ENCODE data around the gene SGTA.

SGTA gene

GRCh38 chr19:2736550-2737190, 46.4 kb downstream of the SGTA start:
- no peak overlapping the region for H3K4me3 ChIP-seq (ENCODE audit: low read depth, low read length)
- no peak for DNase-seq (ENCODE audit: low read depth)
- TF ChIP-seq, protein P1, sequence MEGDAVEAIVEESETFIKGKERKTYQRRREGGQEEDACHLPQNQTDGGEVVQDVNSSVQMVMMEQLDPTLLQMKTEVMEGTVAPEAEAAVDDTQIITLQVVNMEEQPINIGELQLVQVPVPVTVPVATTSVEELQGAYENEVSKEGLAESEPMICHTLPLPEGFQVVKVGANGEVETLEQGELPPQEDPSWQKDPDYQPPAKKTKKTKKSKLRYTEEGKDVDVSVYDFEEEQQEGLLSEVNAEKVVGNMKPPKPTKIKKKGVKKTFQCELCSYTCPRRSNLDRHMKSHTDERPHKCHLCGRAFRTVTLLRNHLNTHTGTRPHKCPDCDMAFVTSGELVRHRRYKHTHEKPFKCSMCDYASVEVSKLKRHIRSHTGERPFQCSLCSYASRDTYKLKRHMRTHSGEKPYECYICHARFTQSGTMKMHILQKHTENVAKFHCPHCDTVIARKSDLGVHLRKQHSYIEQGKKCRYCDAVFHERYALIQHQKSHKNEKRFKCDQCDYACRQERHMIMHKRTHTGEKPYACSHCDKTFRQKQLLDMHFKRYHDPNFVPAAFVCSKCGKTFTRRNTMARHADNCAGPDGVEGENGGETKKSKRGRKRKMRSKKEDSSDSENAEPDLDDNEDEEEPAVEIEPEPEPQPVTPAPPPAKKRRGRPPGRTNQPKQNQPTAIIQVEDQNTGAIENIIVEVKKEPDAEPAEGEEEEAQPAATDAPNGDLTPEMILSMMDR (IDR thresholded peaks at IDR 0.05; ENCODE audit: low read depth, low read length, missing control alignments): no peak

DNA sequence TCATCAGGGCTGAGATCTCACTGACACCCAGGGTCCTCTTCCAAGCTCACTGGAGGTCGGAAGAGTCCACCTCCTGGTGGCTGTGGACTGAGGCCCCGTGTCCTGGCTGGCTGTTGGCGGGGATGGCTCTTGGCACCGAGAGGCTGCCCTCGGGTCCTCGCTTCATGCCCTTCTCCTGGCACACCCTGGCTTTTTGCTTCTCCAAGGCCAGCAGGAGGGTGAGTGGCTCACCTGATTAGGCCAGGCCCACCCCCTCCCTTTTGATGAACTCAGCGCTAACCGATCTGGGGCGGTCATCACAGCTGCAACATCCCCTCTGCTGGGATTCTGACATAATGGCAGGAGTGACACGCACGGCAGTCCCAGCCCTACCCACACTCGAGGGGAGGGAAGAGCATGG, 47.7 kb downstream of the SGTA start:
- DNase-seq (ENCODE audit: low read depth): no peak
- H3K4me3 ChIP-seq (ENCODE audit: low read depth, low read length): no peak overlapping the region
- TF ChIP-seq, protein P1 (IDR thresholded peaks at IDR 0.05; ENCODE audit: low read depth, low read length, missing control alignments): no peak

- TF ChIP-seq, protein P1 (IDR thresholded peaks at IDR 0.05; ENCODE audit: low read depth, low read length, missing control alignments): no peak
- H3K4me3 ChIP-seq (ENCODE audit: low read depth, low read length): no peak overlapping the region
- DNase-seq (ENCODE audit: low read depth): no peak
Measured at GRCh38 chr19:2734589-2735288, 48.3 kb downstream of the SGTA start.

DNA sequence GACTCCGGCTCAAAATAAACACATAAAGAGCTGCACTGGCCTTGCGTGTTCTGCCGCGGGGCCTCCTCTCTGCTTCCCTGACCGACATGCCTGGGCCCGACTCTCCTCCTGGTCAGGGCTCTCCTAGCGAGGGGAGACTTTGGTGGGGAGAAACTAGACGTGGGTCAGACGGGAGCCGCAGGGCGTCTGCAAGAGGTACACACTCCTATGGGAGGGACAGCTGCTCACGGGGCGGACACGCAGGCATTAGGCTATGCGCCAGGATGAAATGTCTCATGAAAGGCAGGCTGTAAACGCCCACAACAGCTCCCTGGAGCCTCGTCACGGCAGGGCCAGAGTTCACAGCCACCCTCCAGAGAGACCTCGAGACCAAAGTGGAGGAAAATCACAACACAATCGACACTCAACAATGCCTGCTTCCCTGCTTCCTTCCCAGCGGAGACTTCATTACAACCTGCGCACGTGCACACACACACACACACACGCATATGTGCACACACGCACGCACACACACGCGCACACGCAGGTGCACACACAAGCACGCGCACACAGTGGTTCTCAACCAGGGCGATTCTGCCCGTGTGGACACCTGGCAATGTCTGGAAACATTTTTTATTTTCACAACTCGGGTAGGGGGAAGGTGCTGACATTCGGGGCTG, 49.0 kb downstream of the SGTA start:
- H3K4me3 ChIP-seq (ENCODE audit: low read depth, low read length): no peak overlapping the region
- DNase-seq (ENCODE audit: low read depth): no peak
- TF ChIP-seq, protein P1 (IDR thresholded peaks at IDR 0.05; ENCODE audit: low read depth, low read length, missing control alignments): no peak

- TF ChIP-seq, protein P1 (IDR thresholded peaks at IDR 0.05; ENCODE audit: low read depth, low read length, missing control alignments): no peak
- no peak for DNase-seq (ENCODE audit: low read depth)
- H3K4me3 ChIP-seq (ENCODE audit: low read depth, low read length): no peak overlapping the region
Measured at GRCh38 chr19:2732883-2733282, 50.2 kb downstream of the SGTA start.

- no peak for DNase-seq (ENCODE audit: low read depth)
Measured at GRCh38 chr19:2732157-2732725, 50.8 kb downstream of the SGTA start.

More at GRCh38 chr19:2732157-2732725, 50.8 kb downstream of the SGTA start:
- TF ChIP-seq, protein P1 (IDR thresholded peaks at IDR 0.05; ENCODE audit: low read depth, low read length, missing control alignments): no peak
- H3K4me3 ChIP-seq (ENCODE audit: low read depth, low read length): no peak overlapping the region

All from GM12864 (cell line).